Measurements from ENCODE around the gene KCNK10.

- TF ChIP-seq CTCF (IDR thresholded peaks at IDR 0.05; ENCODE audit: low read depth, low read length, poor library complexity, severe bottlenecking) (no peak), EZH2phosphoT487 (IDR thresholded peaks at IDR 0.05; ENCODE audit: borderline replicate concordance, low read length) (no peak)
Observed at GRCh38 chr14:88305528-88306322, 17.3 kb downstream of the KCNK10 start.
